HG03280 (cell line): ENCODE measurements around the gene OGFR.
A peak's percentile ranks its signal among the peaks of the same experiment; 100 is the strongest.

Experiments used
- ATAC-seq: cut with Tn5 transposase; IDR thresholded peaks from one replicate; pipeline ENCODE4 v1.9.1; 2021; ENCODE audit warnings: mild to moderate bottlenecking, moderate library complexity; ENCODE audit not compliant: unreplicated experiment

Gene OGFR

DNA sequence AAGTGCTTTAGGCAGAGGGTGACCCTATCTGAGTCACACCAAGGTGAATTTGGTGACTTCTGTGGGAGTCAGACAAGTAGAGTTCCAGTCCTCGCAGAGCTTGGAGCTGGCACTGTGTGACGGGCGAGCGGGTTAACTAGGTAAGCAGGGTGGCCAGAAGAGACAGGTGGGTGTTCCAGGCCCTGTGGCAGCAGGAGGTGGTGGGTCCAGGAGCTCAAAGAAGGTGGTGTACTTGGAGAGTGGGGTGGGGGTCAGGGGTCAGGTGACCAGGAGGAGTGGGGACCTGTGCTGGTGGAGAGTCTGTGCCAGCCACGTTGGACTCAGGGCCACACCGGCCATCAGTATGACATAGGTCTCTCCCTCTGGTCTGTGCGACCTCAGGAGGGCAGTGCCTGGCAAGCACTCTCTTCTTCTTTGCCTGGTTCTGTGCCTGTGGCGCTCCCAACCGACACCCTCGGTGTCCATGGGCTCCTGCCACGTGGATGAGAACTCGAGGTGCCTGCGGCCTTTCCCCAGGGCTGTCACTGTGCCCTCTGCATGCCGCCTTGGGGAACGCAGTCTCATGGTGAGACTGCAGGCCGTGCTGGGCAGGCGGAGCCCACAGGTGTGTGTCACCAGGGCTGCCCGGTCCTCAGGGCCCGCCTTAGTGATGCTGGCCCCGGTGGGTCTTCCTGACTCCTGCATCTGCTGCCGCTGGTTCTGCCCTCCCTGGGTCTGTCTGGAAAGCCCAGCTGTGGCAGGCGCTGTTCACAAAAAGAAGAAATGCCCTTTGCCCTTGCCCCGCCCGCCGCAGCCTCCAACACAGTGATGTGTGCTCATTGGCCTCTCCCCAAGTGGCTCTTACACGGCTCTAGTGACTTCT, 6.7 kb upstream of the OGFR start:
- no peak for ATAC-seq

GRCh38 chr20:62799036-62799435, 5.6 kb upstream of the OGFR start:
- no peak for ATAC-seq

GRCh38 chr20:62799459-62799858, 5.2 kb upstream of the OGFR start:
- no peak for ATAC-seq

DNA sequence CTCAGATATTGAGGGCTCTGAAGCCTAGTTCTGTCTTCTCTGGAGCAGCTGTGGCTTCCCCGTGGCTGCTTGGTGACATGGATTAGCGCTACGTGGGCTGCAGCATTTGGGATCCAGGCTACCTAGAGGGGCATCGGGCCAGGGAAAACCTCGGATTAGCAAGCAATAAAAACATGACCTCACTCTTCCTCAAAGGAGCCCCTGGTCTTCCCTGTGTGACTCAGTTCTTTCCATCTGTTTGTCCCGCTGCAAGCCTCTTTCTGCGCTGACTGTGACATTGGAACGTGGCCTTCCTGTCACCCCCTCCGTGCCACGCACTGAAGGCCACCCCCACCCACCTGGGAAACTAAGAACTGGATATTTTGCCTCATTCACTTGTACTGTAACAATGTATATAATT, 4.8 kb upstream of the OGFR start:
- ATAC-seq = no peak

DNA sequence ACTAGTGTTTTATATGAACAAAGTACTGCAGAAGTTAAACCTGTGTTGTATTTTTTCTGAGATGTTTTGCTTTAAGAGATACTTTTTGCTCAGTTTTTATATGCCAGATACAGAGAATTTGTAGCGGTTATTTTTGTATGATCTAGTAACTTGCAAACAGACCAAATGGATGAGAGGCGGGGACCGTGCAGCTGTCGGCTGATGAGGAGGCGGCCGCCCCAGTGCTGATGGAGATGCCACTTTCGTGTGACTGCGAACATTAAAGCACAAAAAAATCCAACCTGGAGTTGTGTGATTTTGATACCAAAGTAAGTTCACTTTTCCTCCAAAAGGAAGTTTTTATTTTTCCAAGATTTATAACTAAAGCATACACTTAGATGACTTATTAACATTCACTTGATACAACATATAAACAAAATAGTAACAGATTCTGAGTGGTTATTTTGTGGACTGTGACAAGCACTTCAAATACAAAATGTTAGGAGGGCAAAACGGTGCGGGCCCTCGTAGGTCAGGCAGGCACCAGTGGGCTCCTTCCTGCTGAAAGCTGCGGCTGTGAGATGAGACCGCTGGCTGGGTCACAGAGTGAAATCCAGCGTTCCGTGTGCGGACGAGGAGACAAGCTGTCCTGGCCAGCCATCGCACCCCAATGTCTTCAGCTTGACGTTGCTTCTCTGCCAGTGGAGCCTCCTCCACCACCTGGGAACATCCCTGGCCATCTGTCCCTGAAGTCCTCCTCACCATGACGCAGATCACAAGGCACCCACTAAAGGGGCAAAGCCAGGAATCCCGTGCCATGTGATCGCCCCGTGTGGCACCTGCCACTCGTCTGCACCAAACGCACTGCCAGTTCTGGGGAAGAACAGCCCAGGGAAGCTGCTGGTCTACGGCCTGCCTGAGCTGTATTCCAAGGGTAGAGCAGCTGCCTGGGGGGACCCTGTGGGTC, 4.0 kb upstream of the OGFR start:
- no peak for ATAC-seq

- no peak for ATAC-seq
These were observed 3.2 kb upstream of the OGFR start for GRCh38 chr20:62801284-62802010.

DNA sequence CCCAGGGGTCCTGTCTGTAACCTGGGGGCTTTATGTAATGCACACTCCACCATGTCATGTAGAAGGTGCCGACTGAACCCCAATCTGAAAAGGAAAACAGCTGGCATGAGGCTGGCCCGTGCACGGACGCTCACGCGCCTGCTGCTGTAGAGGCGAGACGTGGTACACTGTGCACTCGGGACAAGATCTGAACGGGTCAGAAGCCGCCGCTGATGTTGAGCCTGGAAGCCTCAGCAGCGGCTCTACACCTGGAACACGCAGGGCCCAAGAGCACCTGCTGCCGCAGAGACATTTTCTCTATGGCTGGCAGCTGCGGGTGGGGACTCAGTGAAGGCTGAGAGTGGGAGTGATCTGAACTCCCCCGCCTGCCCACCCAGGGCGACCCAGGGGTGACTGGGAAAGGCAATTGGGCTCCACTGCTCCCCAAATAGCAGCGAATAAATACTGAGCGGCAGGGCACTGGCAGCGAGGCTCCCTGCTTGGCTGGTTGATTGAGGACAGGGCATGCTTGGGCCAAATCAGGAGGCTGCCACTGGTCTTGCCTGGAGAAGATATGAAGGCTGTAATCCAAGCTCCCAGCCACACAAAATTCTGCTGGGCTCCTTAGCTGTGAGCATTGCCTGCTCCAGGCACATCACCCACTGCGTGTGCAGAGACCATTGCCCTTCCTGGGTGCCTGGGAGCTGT, 2.5 kb upstream of the OGFR start:
- ATAC-seq = no peak

DNA sequence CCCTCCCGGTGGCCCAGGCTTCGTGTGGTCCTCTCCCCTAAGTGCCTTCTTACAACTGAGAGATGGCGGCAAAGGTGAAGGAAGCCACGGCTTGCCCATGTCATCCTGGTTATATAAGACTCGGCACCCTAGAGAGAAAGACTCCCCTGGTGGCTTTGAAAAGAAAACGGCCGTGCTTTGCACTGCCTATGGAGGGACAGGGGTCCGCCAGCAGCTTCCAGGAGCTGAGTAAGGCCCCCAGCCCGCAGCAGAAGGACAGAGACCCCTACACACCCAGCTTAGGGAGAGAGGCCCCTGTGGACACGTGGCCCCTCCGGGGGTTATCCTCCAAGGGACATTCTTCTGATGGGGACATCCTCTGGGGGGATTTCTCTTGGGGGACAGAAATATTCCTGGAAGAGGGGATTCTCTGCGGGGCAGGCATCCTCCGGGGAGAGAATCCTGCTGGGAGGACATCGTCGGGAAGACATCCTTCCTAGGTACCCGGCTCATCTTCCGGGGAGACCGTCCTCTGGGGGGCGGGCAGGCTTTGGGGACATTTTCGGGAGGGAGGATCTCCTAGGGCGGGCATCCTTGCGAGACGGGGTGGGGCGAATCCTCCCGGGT, 511 bp upstream of the OGFR start:
- ATAC-seq = no peak

- ATAC-seq = peak; percentile 30
These were observed 598 bp downstream of the OGFR start for GRCh38 chr20:62805155-62805710.

GRCh38 chr20:62805711-62806382, 1.2 kb downstream of the OGFR start:
- ATAC-seq = no peak

- ATAC-seq = no peak
These were observed 1.9 kb downstream of the OGFR start for GRCh38 chr20:62806383-62807050.

DNA sequence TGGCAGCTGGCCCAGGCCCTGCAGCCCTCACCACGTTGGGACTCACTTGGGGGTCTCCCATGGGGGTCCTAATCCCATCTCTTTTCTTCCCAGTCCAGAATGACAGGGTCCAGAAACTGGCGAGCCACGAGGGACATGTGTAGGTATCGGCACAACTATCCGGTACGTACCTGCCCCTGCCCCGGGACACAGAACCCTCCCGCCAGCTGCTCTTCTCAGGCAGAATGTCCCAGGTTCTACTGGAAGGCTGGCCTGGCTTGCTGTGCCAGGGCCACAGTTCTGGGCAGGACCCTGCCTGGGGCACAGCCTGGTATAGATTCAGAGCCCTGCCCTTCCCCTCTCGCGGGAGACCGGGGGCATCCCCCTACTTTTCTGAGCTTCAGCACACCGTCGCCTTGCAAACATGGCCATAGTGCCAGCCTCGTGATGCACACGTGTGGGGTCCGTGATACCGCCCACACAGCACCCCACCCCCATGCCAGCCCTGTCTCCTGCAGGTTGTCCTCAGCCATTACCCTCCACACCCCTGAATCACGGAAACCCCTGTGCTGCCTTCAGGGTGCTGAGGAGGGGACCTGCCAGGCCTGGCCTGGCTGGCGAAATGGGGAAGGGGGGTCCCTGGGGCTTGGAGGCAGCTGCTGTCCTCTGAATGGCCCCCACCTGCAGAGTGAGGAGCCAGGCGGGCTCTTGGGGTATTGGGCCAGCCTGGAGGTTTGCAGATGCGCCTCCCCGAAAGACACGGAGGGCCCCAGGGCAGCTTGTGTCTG, 3.0 kb downstream of the OGFR start:
- ATAC-seq = no peak

DNA sequence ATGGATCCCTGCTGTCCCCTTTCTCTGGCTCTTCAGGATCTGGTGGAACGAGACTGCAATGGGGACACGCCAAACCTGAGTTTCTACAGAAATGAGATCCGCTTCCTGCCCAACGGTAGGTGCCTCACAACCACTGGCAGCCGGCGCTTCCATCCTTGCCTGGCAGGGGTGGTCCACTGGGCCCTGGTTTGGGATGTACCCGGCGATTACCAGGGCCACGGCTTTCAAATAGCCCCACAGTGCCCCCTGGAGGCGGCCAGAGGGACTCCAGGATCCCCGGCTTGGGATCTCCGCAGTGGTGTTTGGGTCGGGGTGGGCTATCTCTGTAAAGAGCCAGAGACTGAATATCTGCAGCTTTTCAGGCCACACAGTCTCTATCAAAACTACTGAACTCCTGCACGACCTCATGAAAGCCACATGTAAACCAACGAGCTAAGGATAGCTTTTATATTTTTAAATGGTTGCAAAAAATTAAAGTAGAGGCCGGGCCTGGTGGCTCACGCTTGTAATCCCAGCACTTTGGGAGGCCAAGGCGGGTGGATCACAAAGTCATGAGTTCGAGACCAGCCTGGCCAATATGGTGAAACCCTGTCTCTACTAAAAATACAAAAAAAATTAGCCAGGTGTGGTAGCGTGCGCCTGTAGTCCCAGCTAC, 3.7 kb downstream of the OGFR start:
- ATAC-seq = no peak

- no peak for ATAC-seq
These were observed 5.1 kb downstream of the OGFR start for GRCh38 chr20:62809530-62810428.

DNA sequence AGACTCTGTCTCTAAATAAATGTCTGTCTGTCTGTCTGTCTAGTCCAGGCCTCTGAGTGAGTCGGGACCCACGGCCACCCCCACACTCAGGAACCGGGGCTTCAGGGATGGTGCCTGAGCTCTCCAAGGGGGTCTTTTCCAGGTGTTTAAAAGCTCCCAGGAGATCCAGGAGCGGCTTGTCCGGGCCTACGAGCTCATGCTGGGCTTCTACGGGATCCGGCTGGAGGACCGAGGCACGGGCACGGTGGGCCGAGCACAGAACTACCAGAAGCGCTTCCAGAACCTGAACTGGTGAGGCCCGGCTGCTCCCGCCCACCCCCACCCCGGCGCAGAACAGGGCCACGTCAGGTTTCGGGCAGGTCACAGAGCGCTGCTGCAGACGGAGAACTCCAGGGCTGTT, 6.7 kb downstream of the OGFR start:
- ATAC-seq = no peak

DNA sequence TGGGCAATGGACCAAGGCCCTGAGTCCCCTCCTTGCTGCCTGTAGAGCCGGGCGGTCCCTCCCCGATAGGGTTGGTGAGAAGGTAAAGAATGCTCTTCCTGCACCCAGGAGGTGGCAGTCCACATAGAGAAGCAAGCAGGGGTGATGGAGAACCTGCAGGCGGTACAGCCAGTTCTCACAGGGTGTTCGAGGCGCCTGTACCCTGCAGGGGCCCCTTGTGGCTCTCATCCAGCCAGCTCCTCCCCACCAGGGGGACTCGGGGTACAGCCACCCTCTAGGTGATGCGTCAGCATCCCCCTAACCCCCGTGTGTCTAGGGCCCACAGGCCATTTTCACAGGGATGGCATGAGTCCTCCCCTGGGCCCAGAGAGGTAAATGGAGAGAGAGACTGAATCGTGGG, 7.1 kb downstream of the OGFR start:
- ATAC-seq = no peak
